GM19395 (cell line): ENCODE measurements around the gene TRAF7.
A peak's percentile ranks its signal among the peaks of the same experiment; 100 is the strongest.
"Not testable (repeated sequence)": the region's sequence is repeated elsewhere in the genome, so short reads cannot be mapped to it uniquely, and the experiment has no call there.

Experiments
- ATAC-seq: cut with Tn5 transposase; IDR thresholded peaks from one replicate; pipeline ENCODE4 v1.9.1; 2021; ENCODE audit warnings: mild to moderate bottlenecking, moderate library complexity; ENCODE audit not compliant: unreplicated experiment

TRAF7 gene

DNA sequence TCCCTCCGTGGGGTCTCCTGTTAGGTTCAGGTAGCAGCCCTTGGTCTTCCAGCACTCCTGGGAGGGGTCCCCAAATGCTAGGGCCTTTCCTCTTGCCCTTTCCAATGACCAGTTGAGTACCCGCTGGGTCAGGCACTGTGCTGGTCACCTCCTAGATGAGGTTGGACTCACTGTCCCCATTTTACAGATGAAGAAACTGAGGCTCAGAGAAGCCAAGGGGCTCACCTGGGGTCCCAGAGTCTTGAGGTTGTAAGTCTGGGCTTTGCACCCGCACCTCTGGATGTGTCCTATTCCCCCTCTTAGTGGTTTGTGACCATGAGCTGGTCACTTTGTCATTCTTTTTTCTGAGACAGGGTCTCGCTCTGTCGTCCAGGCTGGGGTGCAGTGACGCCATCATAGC lies 42.2 kb downstream of the TRAF7 start:
- no peak for ATAC-seq

DNA sequence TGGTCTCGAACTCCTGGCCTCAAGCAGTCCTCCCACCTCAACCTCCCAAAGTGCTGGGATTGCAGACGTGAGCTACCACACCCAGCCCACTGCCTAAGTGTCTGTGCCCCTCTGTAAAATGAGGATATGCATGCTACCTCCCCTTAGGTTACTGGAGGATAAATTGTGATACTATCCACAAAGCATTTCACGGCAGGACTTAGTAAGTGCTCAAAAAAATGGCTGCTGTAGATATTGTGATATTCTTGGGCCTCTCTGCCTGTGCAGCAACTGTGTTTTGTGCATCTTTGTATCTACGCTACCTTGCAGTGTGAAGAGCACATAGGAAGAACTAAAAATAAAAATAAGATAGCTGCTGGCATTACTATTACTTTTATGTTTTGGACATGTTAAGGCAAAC lies 42.7 kb downstream of the TRAF7 start:
- no peak for ATAC-seq

DNA sequence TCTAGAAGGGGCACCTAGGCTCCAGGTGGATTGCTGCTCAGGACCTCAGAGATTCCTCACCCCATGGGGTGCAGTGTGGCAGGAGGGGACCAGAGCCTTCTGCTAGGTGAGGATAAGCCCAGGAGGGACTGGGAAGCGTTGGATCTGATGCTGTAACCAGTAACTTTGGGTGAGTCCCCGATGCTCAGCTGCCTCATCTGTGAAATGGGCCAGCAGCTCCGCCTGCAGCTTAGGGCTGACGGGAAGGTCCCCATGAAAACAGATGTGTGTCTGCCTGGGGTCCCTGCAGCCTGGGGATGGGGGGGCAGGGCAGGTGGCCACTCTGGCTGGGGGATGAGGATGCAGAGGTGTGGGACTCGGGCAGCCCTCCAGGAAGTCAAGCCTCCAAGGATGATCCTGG lies 43.5 kb downstream of the TRAF7 start:
- ATAC-seq: no peak

DNA sequence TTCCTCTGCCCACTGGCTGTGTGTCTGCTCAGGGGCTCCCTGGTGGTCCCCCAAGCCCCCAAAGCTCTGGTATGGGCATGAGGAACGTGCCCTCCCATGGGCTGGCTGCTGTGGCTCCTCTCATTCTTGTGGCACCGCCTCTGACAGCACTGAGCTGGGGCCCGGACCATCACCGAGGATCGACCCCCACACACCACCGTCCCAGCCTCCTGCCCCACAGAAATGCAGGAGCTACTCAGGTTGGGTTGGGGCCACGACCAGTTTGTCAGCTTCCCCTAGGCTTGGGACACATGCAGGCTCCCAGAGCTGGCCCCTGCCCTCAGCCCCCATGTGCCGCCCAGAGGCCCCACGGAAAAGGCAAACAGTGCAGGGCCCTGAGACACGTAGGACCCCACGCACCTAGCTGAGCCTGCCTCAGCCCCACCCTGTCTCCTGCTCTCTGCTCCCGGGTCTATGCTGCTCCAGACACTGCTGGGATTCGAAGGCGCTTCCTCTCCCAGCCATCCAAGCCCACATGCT lies 44.1 kb downstream of the TRAF7 start:
- no peak for ATAC-seq

DNA sequence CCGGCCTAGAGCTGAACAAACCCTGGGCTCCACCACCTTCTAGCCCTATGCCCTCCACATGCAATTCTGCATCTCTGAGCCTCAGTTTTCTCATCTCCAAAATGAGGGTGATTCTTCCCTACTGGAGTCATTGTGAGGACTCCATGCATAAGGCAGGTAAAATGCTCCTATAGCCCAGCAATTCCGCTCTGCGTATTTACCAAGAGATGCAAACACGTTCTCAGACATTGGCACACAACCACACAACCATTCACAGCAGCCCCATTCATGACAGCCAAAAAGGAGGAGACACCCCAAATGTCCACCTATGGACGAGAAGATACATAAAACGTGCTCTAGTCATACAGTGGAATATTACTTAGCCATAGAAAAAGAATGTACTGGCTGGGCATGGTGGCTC lies 44.7 kb downstream of the TRAF7 start:
- ATAC-seq: no peak

DNA sequence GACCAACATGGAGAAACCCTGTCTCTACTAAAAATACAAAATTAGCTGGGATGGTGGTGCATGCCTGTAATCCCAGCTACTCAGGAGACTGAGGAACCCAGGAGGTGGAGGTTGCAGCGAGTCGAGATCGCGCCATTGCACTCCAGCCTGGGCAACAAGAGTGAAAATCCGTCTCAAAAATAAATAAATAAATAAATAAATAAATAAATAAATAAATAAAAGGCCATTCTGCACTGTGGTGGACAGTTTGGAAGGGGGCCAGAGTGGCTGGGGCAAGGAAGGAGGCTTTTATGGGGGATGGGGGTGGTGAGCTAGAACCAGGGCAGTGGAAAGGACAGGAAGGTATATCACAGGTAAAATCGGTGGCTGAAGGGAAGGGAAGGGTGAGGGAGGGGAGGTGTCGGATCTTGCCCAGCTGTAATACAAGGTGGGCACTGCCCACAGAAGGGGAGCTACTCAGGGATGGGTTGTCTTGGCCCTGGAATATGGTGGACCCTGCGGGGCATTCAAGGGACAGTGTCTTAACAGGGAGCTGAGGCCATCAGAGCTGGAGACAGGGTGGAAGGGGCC lies 47.6 kb downstream of the TRAF7 start:
- ATAC-seq: not testable (repeated sequence)

DNA sequence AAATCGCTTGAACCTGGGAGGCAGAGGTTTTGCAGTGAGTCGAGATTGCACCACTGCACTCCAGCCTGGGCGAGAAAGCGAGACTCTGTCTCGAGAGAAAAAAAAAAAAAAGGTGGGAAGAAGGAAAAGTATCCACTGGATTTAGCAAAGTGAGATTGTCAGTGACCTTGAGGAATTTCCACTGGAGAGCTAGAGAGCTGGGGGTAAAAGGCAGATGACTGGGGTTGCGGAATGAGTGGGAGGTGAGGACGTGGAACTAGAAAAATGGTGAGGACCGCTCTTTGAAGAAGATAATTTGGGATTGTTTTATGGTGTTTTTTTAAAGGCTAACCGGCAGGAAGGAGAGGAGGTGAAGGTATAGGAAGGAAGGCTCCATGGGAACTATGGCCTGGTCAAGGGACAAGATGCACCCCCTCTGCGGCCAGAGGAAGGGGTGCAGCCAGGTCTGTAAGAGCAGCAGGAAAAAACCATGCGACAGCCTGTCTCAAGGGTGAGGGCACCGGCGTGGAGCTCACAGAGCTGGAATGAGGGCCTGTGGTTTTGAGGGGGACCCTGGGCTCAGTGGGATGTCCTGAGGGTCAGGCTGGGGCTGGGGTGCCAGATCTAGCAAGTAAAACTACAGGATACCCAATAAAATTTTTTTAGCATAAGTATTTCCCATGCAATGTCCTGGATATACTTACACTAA lies 49.0 kb downstream of the TRAF7 start:
- ATAC-seq: no peak

DNA sequence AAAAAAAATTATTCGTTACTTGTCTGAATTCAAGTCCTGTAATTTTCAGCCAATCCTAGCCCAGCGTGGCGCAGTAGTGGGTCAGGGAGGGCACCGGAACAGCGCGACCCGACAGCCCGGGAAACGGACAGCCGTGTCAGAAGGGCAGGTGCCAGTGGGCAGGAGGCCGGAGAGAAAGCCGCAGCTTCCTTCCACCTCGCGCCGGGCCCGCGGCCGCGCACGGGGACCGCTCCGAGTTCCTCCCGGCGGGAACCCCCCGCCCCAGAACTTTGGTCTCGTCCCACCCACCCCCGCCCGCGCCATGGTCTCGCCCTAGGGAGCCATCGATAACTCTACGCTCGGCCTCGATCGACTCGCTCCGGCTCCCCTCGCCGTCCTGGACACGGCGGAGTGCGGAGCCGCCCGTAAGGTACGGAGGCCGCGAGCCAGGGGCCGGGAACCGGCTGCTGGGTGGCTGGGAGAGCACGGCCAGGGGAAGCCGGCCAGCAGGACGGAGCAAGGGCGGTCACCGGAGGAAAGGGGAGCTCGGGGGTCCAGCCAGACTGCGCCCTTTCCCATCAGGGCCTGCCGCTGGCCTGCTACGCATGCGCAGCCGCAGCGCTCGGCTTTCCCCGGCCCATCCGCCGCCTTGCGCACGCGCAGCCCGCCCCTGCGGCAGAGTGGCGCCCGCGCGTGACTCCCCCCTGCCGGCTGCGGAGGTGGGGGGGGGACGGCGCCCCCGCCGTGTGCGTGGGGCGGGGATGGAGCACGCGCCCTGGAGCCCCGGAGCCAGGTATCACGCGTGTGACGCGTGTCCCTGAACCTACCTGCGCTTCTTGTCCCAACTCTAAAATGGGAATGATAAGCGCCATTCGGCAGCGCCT lies 49.8 kb downstream of the TRAF7 start, which contains the start of gene MLST8:
Gene MLST8 (plus strand): TSS at position 351 of the 863 bp plus-strand sequence. CDS start 632 bp downstream, outside the sequence.
- ATAC-seq: peak; percentile 72

DNA sequence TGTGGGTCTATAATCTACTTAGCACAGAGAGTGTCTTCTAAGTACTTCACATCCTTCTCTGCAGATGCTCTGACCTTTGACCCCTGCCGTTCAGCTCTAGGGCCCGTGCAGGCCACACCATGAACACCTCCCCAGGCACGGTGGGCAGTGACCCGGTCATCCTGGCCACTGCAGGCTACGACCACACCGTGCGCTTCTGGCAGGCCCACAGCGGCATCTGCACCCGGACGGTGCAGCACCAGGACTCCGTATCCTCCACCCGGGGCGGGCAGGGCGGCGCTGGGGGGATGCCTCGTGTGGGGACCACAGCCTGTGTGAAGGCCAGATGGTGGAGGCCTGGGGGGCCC lies 50.4 kb downstream of the TRAF7 start:
- ATAC-seq: no peak

DNA sequence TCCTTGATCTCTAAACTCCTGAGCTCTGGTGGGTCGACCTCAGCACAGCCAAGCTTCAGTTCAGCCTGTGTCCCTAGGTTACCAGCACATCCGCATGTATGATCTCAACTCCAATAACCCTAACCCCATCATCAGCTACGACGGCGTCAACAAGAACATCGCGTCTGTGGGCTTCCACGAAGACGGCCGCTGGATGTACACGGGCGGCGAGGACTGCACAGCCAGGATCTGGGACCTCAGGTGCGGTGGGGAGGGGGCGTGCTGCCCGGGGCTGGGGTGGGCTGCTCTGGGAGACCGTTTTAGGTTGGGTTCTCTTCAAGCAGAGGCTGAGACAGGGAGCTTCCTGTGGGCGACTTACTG lies 50.8 kb downstream of the TRAF7 start:
- no peak for ATAC-seq

DNA sequence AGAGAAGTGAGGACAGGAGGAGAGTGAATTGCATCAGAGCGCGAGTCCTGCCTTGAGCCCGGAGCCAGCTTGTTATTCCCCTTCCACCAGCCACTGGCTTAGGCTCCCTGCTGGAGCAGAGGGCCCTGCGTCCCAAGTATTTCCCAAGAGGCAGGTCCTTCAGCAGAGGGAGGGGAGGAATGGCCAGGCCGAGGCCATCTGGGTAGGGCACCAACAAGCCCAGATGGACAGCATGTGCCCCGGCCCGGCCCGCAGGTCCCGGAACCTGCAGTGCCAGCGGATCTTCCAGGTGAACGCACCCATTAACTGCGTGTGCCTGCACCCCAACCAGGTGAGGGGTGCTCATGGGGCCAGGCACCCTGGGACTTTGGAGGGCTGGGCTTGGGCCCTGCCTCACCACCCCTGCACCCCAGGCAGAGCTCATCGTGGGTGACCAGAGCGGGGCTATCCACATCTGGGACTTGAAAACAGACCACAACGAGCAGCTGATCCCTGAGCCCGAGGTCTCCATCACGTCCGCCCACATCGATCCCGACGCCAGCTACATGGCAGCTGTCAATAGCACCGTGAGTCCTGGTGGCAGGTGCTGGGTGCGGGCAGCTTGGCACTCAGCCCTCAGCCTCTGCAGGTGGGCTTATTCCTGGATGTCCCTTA lies 51.3 kb downstream of the TRAF7 start:
- ATAC-seq: no peak

DNA sequence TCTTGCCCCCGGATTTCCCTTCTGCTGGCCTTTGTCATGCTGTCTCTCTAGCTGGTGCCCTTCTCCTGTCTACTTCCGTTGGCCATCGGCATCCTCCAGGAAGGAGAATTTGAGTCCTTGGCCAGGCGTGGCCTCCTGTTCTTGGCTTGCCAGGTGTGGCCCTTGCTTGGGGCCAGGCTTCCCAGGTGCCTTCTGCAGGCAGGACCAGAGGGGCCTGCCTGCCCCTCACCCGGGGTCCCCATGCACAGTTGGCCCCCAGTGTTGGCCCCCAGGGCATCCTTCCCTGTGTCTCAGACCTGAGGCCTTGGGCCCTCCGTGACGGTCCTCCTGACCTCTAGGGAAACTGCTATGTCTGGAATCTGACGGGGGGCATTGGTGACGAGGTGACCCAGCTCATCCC lies 52.3 kb downstream of the TRAF7 start:
- ATAC-seq: no peak

DNA sequence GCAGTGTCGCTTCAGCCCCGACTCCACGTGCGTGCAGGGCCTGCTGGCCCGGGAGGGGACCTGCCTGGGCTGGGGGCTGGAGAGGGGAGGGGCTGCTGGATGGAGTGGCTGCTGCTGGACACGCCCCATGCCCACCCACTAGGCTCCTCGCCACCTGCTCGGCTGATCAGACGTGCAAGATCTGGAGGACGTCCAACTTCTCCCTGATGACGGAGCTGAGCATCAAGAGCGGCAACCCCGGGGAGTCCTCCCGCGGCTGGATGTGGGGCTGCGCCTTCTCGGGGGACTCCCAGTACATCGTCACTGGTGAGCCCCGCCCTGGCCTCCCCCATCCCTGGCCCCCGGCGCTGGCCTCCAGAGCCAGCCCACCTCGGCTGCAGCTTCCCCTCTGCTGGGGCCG lies 52.7 kb downstream of the TRAF7 start:
- no peak for ATAC-seq

DNA sequence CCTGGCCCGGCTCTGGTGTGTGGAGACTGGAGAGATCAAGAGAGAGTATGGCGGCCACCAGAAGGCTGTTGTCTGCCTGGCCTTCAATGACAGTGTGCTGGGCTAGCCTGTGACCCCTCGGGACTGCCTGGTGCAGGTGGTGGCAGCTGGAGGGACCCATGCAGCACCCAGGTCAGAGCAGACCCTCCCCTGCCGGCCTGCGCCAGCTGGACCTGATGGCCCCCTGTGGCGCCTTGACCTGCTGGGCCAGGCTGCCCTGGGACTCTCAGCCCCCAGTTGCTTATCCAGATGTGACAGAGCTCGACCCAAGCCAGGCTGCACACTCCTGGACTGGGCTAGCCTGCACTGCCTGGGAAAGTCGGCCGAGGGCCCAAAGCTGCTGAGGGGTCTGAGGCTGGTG lies 53.2 kb downstream of the TRAF7 start:
- no peak for ATAC-seq

DNA sequence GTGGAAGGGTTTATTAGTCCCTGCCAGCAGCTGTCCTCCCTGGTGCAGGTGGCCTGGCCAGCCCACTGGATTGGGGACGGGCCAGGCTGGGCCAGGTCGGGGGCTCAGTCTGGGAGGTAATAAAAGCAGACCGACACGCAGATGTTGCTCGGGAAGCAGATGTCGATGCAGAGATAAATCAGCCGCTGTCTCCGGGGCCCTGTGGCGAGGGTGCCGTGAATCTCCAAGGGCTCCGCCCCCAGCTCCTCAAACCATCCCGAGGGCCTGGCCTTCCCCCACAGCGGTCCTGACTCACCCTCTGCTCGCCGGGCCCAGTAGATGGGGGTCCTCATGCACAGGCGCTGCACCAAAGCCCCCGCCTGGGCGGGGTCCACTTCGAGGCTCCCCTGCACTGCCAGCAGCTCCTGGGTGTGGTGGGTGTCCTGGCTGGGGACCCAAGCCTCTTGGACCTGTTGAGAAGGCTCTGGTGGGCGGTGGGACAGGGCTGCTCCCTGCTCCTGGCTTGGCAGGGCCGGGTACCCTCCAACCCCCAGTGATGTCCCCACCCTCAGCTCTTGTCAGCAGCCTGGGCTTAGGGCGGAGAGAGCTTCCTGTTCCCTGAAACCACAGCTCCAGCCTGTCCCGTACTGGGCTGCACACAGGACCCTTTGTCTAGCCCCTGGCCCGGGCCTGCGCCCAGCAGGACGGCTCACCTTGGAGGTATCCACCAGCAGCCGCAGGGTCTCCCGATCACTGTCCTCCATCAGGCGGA lies 53.9 kb downstream of the TRAF7 start:
- ATAC-seq: no peak

DNA sequence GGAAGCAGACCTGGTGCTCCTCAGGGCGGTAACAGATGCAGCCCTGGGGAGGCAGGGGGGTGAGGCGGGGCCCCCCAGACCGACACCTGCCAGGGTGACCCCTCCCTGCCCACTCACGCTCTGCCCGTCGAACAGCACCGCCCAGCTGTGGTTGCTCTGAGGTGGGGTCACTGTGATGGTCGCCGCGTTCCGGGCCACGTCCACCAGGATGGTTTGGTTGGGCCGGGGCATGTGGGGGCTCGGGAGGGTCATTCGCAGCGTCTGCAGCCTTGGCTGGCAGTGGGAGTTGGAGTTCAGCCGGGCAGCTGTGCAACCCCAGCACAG lies 54.4 kb downstream of the TRAF7 start:
- no peak for ATAC-seq

DNA sequence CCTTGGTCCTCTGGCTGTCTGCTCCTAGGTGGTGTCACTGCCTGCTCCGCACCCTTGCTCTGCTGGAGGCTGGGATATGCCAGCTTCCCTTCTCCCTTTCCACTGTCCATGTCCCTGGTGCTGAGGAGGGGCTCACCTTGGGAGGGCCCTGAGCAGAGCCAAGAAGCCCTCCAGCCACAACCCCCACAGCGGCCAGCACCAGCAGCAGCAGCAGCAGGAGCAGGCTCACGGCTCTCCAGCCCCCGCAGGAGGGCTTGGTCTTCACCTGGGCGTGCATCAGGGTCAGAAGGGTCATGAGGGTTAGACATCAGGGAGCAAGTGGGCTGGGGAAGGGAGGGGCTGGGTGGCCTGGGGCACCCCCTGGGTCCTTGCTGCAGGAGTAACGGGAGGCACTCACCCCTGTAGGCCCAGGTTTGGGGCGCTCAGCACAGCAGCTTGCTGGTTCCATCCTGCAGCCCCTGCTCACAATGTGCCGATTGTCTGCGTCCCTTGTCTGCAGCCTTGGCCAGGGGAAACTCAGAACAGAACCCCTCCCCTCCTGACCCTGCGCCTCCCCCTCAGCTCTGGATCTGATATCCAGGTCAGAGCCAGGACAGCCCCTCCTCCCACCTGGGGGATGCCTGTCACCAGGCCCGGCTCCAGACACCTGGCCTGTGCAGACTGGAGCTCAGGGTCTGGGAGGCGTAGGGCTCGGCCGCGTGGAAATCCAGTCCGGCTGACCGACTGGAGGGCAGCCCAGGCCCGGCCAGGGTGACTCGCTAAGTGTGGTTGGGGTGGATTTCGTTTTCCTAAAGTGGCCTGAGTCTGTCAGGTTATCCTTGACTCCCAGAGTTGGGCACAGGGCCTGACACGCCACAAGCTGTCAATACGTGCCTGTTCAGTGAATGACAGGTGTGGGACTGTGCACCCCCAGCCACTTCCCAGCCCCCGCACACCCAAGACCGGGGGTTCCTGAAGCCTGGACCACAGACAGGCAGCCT lies 55.1 kb downstream of the TRAF7 start, which contains the start of gene BRICD5:
Gene BRICD5 (minus strand): TSS at position 478 of the 980 bp plus-strand sequence. CDS start 30 bp downstream, at position 448.
- ATAC-seq: no peak

DNA sequence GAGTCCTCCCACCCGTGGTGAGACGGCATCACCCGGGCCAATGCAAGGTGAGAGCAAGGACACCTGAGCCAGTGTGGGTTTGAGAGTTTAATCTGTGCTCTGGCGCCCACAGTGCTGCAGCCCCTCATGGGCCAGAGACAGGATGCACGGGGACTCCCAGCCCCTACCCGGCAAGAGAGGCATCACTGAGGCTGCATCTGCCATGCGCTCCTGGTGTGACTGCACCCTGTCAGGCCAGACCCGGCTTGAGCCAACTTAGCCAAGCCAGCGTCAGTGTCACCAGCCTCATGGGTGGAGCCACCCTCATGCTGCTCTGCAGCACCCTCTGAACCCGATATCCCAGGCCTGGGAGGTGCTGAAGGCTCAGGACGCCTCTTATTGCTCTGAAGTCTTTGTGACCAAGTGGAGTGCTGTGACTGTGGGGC lies 56.4 kb downstream of the TRAF7 start:
- no peak for ATAC-seq
